HG03521 (cell line): ENCODE measurements around the gene CUEDC1.

Source experiments
- ATAC-seq: cut with Tn5 transposase; IDR thresholded peaks from one replicate; pipeline ENCODE4 v1.9.1; 2021; ENCODE audit warnings: mild to moderate bottlenecking, moderate library complexity; ENCODE audit not compliant: unreplicated experiment

Gene CUEDC1

GRCh38 chr17:57880086-57880456 is 75.1 kb downstream of the CUEDC1 start:
- ATAC-seq, result no peak

GRCh38 chr17:57879437-57880085 is 75.7 kb downstream of the CUEDC1 start:
- no peak for ATAC-seq

GRCh38 chr17:57877803-57878377 is 77.3 kb downstream of the CUEDC1 start:
- ATAC-seq, result no peak

GRCh38 chr17:57876866-57877237 is 78.4 kb downstream of the CUEDC1 start:
- ATAC-seq, result no peak

- no peak for ATAC-seq
Measured at GRCh38 chr17:57876023-57876865, 79.0 kb downstream of the CUEDC1 start.

GRCh38 chr17:57875290-57876022 is 79.8 kb downstream of the CUEDC1 start:
- no peak for ATAC-seq

- no peak for ATAC-seq
Measured at GRCh38 chr17:57874434-57875289, 80.5 kb downstream of the CUEDC1 start.

- no peak for ATAC-seq
Measured at GRCh38 chr17:57874058-57874419, 81.2 kb downstream of the CUEDC1 start.

- ATAC-seq, result no peak
Measured at GRCh38 chr17:57873261-57874057, 81.8 kb downstream of the CUEDC1 start.

- no peak for ATAC-seq
Measured at GRCh38 chr17:57872536-57872935, 82.7 kb downstream of the CUEDC1 start.

GRCh38 chr17:57871863-57872262 is 83.3 kb downstream of the CUEDC1 start:
- ATAC-seq, result no peak

GRCh38 chr17:57871155-57871554 is 84.1 kb downstream of the CUEDC1 start:
- ATAC-seq, result no peak

- ATAC-seq, result no peak
Measured at GRCh38 chr17:57870283-57870635, 85.0 kb downstream of the CUEDC1 start.

GRCh38 chr17:57869617-57870282 is 85.5 kb downstream of the CUEDC1 start:
- no peak for ATAC-seq

- ATAC-seq, result no peak
Measured at GRCh38 chr17:57868910-57869616, 86.1 kb downstream of the CUEDC1 start.

- peak; percentile 69 for ATAC-seq
Measured at GRCh38 chr17:57868007-57868909, 87.0 kb downstream of the CUEDC1 start.

- no peak for ATAC-seq
Measured at GRCh38 chr17:57867126-57867525, 88.1 kb downstream of the CUEDC1 start.

GRCh38 chr17:57866723-57867122 is 88.5 kb downstream of the CUEDC1 start:
- ATAC-seq, result no peak
